HEK293 (cell line): ENCODE measurements around the gene ZNHIT1.

ENCODE experiments used
- CTCF ChIA-PET: fragments of 350-600 bp; formaldehyde crosslinking; extraction: SDS; loops from one replicate; lab custom pipeline; 2021; ENCODE audit warnings: antibody characterized with exemption; lab: Yijun Ruan, JAX
- POLR2A ChIA-PET: fragments of 300-600 bp; formaldehyde crosslinking; extraction: SDS; loops from one replicate; lab custom pipeline; 2020; ENCODE audit warnings: antibody characterized with exemption, inconsistent platforms; lab: Yijun Ruan, JAX
- H3K27ac ChIP-seq: fragments of 200-500 bp; sonication (Bioruptor generic); 2 replicates; pipeline ENCODE4 v1.5.1; 2014; ENCODE audit warnings: low read depth, low read length, control low read depth, inconsistent platforms; ENCODE audit errors: extremely low read depth
- H3K36me3 ChIP-seq, 2 experiments: fragments of 200-500 bp in 1 of 2; sonication (Bioruptor generic) in 1 of 2; 1 replicate in 1 of 2; 2 replicates in 1 of 2; pipeline ENCODE4 v1.5.1; 2014 to 2017; ENCODE audit warnings: inconsistent platforms in 2 of 2, low read length in 2 of 2; ENCODE audit not compliant: control insufficient read depth in 2 of 2, insufficient read depth in 1 of 2
- H3K4me1 ChIP-seq: fragments of 200-500 bp; sonication (Bioruptor generic); 2 replicates; pipeline ENCODE4 v1.5.1; 2014; ENCODE audit warnings: mild to moderate bottlenecking, low read length, inconsistent platforms; ENCODE audit not compliant: control insufficient read depth, insufficient read depth
- H3K4me3 ChIP-seq: 2 replicates; pipeline ENCODE4 v1.5.1; 2011; ENCODE audit warnings: low read depth, mild to moderate bottlenecking, control low read depth, low read length, moderate library complexity
- H3K9me3 ChIP-seq: fragments of 200-500 bp; sonication (Bioruptor generic); 2 replicates; pipeline ENCODE4 v1.5.1; 2014; ENCODE audit warnings: low read depth, low read length, inconsistent platforms; ENCODE audit not compliant: control insufficient read depth, insufficient read depth
- FEZF1 ChIP-seq: fragments of 450-650 bp; formaldehyde crosslinking; IDR thresholded peaks from 2 replicates; pipeline ENCODE4 v1.5.1; 2016; ENCODE audit warnings: missing biosample characterization, missing genetic modification characterization
- GFI1B ChIP-seq: fragments of 450-650 bp; formaldehyde crosslinking; IDR thresholded peaks from 2 replicates; pipeline ENCODE4 v1.5.1; 2016; ENCODE audit warnings: missing biosample characterization, missing genetic modification characterization
- KLF17 ChIP-seq: fragments of 450-650 bp; formaldehyde crosslinking; IDR thresholded peaks from 2 replicates; pipeline ENCODE4 v1.5.1; 2016; ENCODE audit warnings: missing biosample characterization, missing genetic modification characterization
- PBX3 ChIP-seq: sonication (generic); formaldehyde crosslinking; IDR thresholded peaks from 2 replicates; pipeline ENCODE4 v1.8.1; 2022; ENCODE audit warnings: mild to moderate bottlenecking, moderate library complexity, missing genetic modification reagents
- PRDM10 ChIP-seq: fragments of 450-650 bp; formaldehyde crosslinking; IDR thresholded peaks from 2 replicates; pipeline ENCODE4 v1.5.1; 2016; ENCODE audit warnings: missing biosample characterization, missing genetic modification characterization
- SCRT2 ChIP-seq: fragments of 450-650 bp; formaldehyde crosslinking; IDR thresholded peaks from 2 replicates; pipeline ENCODE4 v1.5.1; 2016; ENCODE audit warnings: missing biosample characterization, missing genetic modification characterization
- SETDB1 ChIP-seq: IDR thresholded peaks from one replicate; pipeline ENCODE4 v1.6.1; 2017; ENCODE audit warnings: mild to moderate bottlenecking, low read length, moderate library complexity, mixed read lengths; ENCODE audit not compliant: insufficient read length
- ZBTB10 ChIP-seq: fragments of 450-650 bp; formaldehyde crosslinking; IDR thresholded peaks from 2 replicates; pipeline ENCODE4 v1.5.1; 2016; ENCODE audit warnings: missing biosample characterization, missing genetic modification characterization
- ZBTB48 ChIP-seq: fragments of 450-650 bp; formaldehyde crosslinking; IDR thresholded peaks from 2 replicates; pipeline ENCODE4 v1.5.1; 2016; ENCODE audit warnings: missing biosample characterization, missing genetic modification characterization
- ZNF155 ChIP-seq: fragments of 450-650 bp; formaldehyde crosslinking; IDR thresholded peaks from 2 replicates; pipeline ENCODE4 v1.5.1; 2016; ENCODE audit warnings: missing biosample characterization, missing genetic modification characterization
- ZNF16 ChIP-seq: fragments of 450-650 bp; formaldehyde crosslinking; IDR thresholded peaks from 2 replicates; pipeline ENCODE4 v1.5.1; 2016; ENCODE audit warnings: low read depth, missing biosample characterization, missing genetic modification characterization
- ZNF423 ChIP-seq: fragments of 450-650 bp; formaldehyde crosslinking; IDR thresholded peaks from 2 replicates; pipeline ENCODE4 v1.5.1; 2016; ENCODE audit warnings: missing biosample characterization, missing genetic modification characterization
- ZNF426 ChIP-seq: fragments of 450-650 bp; formaldehyde crosslinking; IDR thresholded peaks from 2 replicates; pipeline ENCODE4 v1.5.1; 2017; ENCODE audit warnings: missing biosample characterization, missing genetic modification characterization, mild to moderate bottlenecking, inconsistent platforms, moderate library complexity
- ZNF501 ChIP-seq: fragments of 450-650 bp; formaldehyde crosslinking; IDR thresholded peaks from 2 replicates; pipeline ENCODE4 v1.5.1; 2016; ENCODE audit warnings: missing biosample characterization, missing genetic modification characterization
- ZNF585B ChIP-seq: fragments of 450-650 bp; formaldehyde crosslinking; IDR thresholded peaks from 2 replicates; pipeline ENCODE4 v1.5.1; 2016; ENCODE audit warnings: missing biosample characterization, missing genetic modification characterization
- ZNF596 ChIP-seq: fragments of 450-650 bp; IDR thresholded peaks from 2 replicates; pipeline ENCODE4 v1.5.0; 2018; ENCODE audit warnings: missing biosample characterization, mild to moderate bottlenecking, missing genetic modification characterization, moderate library complexity
- ZNF623 ChIP-seq: fragments of 450-650 bp; formaldehyde crosslinking; IDR thresholded peaks from 2 replicates; pipeline ENCODE4 v1.5.1; 2016; ENCODE audit warnings: missing biosample characterization, missing genetic modification characterization
- ZNF626 ChIP-seq: fragments of 450-650 bp; sonication (Bioruptor Pico); formaldehyde crosslinking; IDR thresholded peaks from 2 replicates; pipeline ENCODE4 v1.5.1; 2018; ENCODE audit warnings: missing biosample characterization, missing genetic modification characterization, inconsistent platforms
- ZNF639 ChIP-seq: fragments of 450-650 bp; formaldehyde crosslinking; IDR thresholded peaks from 2 replicates; pipeline ENCODE4 v1.5.1; 2016; ENCODE audit warnings: missing biosample characterization, missing genetic modification characterization
- ZNF677 ChIP-seq: fragments of 450-650 bp; IDR thresholded peaks from 2 replicates; pipeline ENCODE4 v1.5.0; 2018; ENCODE audit warnings: missing biosample characterization, mild to moderate bottlenecking, missing genetic modification characterization, moderate library complexity
- ZNF768 ChIP-seq: fragments of 450-650 bp; formaldehyde crosslinking; IDR thresholded peaks from 2 replicates; pipeline ENCODE4 v1.5.1; 2018; ENCODE audit warnings: missing biosample characterization, mild to moderate bottlenecking, missing genetic modification characterization
- ZNF777 ChIP-seq: fragments of 450-650 bp; formaldehyde crosslinking; IDR thresholded peaks from 2 replicates; pipeline ENCODE4 v1.5.1; 2017; ENCODE audit warnings: missing biosample characterization, missing genetic modification characterization, borderline replicate concordance

The ZNHIT1 gene

GRCh38 chr7:101243646-101244374 is 25.8 kb downstream of the ZNHIT1 start (continued):
- TF ChIP-seq ZBTB10 (tag by site-specific recombination) (peak; percentile 52; the same call in 1 of the 2 replicates), KLF17 (tag by site-specific recombination) (no peak; the same call in 1 of the 2 replicates), ZBTB48 (tag by site-specific recombination) (no peak), PRDM10 (tag by site-specific recombination) (peak; percentile 9; the same call in 1 of the 2 replicates), ZNF677 (tag by site-specific recombination) (no peak), ZNF596 (no peak)

GRCh38 chr7:101244375-101245146 is 26.6 kb downstream of the ZNHIT1 start, which contains the start of gene FIS1:
FIS1 (minus strand) TSS chr7:101245081; CDS start chr7:101245004, 77 bp downstream.
- ChIA-PET CTCF (interaction anchor here (0.6 to 3.9 kb wide), 34 partner anchors 9 to 1672 kb away, joined by 3 to 40 read pairs (median 4); partner anchors contain the start of genes PLOD3, TRIM56 and ZNHIT1), POLR2A (interaction anchor here (0.6 to 3.3 kb wide), 6 partner anchors 8 to 197 kb away, joined by 3 to 23 read pairs (median 7); partner anchors contain the start of genes PLOD3 and ZNHIT1)
- Histone ChIP-seq H3K27ac (peak within 1 kb of the TSS; percentile 53), H3K4me1 (peaks cover 2% of the 10 kb centered on the region; the same call in 1 of the 2 replicates), H3K36me3 (peaks cover 0 to 32% of the 10 kb centered on the region in 2 experiments; a peak in 2 of 3 replicates), H3K4me3 (peak within 1 kb of the TSS; percentile 73), H3K9me3 (no peaks in the 10 kb centered on the region)
- no peak for TF ChIP-seq ZNF155 (tag by site-specific recombination)
- no peak; the same call in 1 of the 2 replicates for TF ChIP-seq PBX3
- TF ChIP-seq FEZF1 = no peak
- no peak for TF ChIP-seq ZNF623 (tag by site-specific recombination)
- peak; percentile 79; the same call in 1 of the 2 replicates for TF ChIP-seq ZNF501 (tag by site-specific recombination)
- TF ChIP-seq ZNF777 = no peak
- TF ChIP-seq ZNF585B = no peak
- TF ChIP-seq SCRT2 (tag by site-specific recombination) = no peak
- TF ChIP-seq ZNF423 (tag by site-specific recombination) = no peak
- TF ChIP-seq SETDB1 = no peak
- TF ChIP-seq ZNF426 (tag by site-specific recombination) = no peak
- no peak for TF ChIP-seq ZNF768 (tag by site-specific recombination)
- no peak for TF ChIP-seq GFI1B (tag by site-specific recombination)
- no peak for TF ChIP-seq ZNF626 (tag by site-specific recombination)
- no peak for TF ChIP-seq ZNF16 (tag by site-specific recombination)
- peak; percentile 28; the same call in 1 of the 2 replicates for TF ChIP-seq ZNF639 (tag by site-specific recombination)
